Stimulated activated CD4-positive, alpha-beta T cell treated with anti-CD3 and anti-CD28 coated beads, Interleukin-2, amount 100 ng/mL, for 48 hours (primary cell): Measurements from ENCODE around the gene RYR3.

Source experiments
- DNase-seq, 2 donors: peaks; one replicate each; pipeline ENCODE4 v3.0.0-alpha.2; 2020

Gene RYR3

DNA sequence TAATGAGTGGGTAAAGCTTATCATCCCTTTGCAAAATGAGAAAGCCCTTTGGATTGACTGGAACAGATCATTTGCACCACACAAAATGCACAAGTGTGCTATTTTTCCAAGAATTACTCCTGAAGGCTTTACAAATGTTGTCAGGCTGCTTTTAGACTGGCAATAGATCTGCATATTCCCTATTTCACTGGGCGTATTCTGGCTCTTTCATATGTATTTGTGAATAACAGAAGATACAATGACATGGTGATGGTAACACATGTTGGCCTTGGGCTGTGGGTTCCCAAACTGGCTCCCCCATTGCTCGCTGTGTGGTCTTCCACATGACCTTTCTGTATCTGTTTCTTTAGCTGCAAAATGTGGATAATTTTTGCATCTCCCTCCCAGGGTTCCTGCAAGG is 354.2 kb downstream of the RYR3 start:
- no peak for DNase-seq

DNA sequence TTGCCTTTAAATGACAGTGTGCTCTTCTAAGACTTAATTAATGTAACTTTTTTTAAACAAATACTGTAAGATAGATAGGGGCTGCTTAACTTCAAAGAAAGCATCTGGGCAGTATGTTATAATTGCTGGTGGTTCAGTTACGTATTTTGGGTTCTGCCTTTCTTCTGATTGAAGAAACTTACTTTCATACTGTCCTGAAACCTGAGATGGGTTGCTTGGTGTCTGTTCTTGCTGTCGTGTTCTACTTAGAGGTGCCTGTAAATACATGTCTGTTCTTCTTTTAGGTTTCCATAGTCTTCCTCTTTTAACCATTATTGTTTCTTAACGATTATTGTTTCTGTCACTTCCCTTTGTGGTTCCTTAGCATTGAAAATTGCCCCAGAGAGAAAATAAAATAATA is 359.8 kb downstream of the RYR3 start:
- no peak for DNase-seq

DNA sequence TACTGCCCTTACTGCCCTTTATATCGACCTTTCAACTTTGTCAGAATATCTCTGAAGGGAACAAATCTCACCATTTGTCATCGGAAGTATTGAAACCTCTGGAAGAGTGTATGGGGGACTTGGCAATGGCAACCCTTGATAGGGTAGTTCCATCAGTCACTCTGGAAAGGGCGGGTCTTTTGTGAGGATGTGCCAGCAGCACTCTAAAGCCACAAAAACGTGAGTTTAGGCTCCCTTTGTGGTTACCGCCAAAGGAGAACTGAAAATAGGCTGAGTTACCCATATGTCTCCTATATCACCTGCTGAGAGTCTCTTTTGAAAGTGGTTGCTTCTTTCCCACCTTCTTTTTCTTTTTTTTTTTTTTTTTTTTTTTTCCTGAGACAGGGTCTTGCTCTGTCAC is 360.7 kb downstream of the RYR3 start:
- DNase-seq = no peak

DNA sequence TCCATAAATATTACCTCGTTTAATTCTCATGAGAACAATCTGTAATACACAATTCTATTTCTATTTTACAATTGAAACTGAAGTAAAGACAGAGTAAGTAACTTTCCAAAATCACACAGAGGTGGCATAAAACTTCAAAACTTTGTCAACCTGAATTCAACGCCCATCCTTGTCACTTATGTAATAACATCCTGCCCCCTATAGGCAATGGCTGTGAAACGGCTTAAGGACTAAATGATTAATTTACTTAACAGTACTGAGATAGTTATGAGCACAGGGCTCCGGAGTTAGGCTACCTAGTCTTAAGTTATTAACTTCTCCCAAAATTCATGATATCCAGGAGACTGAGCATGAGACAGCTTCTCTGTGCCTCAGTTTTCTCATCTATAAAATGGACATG is 364.5 kb downstream of the RYR3 start:
- DNase-seq = no peak

DNA sequence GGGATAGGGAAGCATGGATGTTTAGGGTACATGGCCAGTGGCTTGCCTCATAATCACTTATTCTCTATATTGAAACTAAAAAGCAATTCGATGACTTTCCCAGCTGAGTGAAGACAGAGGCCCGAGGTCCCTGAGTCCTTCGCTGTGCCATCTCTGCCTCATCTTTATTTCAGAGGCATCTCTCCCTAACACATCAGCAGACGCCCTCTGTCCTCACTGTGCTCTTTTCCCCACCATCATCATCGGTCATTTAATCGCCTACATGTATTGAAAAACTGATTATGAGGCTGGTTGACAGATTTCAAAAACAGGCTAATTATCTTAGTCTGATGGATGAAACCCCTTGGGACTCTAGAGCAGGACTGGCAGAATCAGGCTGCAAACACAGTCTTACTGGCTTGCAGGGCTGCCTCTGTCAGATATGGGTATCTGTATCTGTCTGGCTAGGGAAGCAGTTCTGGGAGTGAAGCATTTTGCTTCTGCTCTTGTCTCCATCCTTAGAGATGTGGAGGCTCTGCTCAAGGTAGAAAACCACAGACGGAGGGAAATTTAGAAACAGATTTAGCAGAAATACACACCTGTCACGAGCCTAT is 366.6 kb downstream of the RYR3 start:
- no peak for DNase-seq

DNA sequence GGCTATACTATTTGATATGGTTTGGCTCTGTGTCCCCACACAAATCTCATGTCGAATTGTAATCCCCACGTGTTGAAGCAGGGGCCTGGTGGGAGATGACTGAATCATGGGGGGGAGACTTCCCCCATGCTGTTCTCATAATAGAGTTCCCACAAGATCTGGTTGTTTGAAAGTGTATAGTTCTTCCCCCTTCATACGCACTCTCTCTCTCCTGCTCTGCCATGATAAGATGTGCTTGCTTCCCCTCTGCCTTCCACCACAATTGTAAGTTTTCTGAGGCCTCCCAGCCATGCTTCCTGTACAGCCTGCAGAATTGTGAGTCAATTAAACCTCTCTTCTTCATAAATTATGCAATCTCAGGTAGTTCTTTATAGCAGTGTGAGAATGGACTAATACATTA is 367.4 kb downstream of the RYR3 start:
- DNase-seq = no peak

DNA sequence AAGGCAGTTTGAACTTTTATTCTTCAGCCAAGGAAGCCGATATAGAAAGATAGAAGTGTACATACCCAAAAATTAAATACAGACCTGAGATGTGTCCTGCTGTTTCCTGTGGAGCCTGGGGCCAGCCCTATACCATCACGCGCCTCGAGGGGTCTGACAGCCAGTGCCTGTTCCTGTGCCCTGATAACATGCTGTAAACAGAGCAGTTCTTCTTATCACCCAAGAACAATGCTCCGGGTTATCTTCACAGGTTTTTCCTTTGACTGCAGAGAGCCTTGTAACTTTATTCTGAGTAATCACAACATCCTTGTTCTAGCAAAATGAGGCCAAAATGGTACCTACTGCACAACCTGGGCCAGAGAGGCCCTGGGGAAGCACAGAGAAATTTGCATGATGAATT is 367.8 kb downstream of the RYR3 start:
- no peak for DNase-seq

DNA sequence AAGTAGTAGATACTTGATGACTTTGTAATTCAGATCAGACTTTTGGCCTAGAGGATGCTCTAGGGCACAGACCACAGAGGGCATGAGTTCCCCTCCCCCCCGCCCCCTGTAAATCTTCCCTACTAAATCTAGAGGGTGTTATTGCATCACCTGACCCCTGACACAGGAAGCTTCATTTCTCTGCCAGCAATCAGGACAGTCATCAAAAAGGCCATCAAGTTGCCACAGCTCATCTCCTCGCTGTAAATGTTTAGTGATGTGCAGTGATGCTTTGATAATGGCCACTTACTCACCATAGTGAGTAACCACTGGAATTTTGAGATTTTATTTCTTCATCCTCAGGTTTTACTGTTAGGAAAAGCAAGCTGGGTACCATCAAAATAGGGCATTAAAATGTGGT is 368.3 kb downstream of the RYR3 start:
- DNase-seq = no peak

DNA sequence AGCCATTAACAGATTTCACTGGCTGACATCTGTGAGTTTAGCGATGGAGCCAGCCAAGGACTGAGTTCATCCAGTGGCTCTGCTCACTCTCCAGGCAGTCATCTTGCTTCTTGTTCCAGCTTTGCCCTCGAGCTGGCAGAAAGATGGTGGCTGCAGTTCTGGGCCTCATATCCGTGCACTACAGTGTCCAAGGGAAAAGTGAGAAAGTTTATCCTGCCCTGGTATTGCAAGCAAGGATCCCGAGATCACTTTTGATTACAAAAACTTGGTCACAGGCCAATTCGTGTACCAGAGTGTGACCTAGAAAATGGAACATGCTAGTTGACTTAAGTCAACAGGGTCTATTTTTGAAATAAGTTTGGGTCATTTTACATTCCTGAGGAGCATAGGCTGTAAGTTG is 369.6 kb downstream of the RYR3 start:
- no peak for DNase-seq

DNA sequence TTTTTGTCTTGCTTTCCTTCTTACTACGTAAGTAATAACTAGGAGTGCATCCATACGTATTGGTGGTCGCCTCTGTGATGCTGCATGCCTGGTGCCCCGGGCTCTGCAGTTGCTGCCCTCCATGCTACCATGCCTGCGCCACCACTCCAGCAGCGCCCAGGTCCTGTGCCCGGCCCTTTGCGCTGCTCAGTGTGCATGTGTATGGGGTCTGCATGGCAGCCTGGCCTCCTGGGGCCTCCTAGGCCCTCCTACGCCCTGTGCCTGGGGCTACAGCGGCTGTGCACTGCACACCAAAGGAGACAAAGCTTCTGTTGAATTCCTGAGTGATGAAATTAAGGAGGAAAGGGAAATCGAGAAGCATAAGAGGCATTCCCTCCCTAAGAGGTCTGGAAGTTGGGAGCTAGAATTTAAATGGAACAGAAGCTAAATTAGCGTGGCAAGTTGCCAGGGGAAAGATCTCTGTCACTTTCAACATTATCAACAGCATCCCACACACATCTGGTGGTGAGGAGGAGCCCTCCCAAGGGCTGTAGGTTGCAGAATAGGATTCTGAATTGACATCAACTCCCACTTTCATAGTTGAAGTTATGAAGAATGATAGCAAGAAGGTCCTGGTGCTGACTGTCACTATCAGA is 382.5 kb downstream of the RYR3 start:
- DNase-seq = no peak

DNA sequence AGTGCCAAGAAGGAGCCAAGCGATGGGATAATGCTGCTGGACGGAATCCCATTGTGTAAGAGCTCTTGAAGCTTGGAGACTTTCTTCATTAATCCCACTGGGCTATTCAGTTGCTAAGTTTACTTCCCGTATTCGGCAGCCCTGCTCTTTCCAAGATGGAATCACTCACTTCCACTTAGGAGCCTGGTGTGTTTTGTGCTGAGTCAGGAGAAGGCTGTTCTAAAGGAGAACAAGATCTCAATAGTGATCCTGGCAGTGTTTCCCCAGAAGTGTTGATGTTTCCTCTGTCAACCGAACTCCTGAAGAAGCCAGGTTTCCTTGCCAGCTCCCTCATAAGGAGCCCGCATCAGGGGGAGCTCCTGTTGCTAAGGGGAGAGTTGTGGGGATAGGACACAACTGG is 387.4 kb downstream of the RYR3 start:
- no peak for DNase-seq

DNA sequence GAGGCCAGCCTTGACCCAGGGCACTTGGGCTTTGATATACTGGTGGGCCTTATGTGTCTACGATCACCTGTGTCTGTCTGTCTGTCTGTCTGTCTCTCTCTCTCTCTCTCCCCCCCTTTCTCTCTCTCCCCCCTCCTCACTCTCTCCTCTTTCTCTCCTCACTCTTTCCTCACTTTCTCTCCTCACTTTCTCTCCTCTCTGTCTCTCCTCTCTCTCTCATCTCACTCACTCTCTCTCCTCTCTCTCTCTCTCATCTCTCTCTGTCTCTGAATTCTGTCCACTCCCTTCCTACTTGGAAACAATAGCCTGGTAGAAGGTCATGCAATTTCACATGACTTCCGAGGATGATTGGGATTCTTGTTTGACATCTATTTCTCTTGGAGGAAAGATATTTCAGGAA is 388.4 kb downstream of the RYR3 start:
- no peak for DNase-seq

DNA sequence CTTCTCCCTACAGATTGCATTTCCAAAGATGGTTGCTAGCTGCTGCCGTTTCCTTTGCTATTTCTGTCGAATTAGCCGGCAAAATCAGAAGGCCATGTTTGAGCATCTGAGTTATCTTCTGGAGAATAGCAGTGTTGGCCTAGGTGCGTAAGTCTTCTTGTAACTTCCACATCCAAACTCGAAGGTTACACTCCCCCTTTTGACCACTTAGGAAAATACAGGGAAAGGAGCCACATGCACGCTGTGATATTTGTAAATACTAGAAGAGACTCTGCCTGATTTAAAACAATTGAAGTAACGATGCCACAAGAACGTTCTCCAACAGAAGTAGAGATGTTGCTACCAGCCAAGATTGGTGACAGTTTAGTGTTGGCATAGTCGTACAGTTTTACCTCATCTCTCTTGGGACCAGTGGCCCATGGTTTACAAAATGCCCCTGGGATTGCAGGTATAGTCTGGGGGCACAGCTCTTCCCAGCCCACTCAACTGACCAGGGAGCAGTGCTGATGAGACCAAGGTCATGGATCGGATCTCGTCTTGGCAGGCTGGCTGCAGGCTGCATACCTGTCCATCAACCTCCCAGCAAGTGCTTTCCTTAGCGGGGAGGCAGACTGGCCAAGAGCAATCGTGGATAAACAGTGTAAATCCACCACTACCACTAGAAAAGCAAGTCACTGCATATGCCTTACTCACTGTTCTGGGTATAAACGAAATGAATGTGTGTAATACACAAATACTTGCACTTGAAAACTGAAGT is 389.1 kb downstream of the RYR3 start:
- DNase-seq = no peak

DNA sequence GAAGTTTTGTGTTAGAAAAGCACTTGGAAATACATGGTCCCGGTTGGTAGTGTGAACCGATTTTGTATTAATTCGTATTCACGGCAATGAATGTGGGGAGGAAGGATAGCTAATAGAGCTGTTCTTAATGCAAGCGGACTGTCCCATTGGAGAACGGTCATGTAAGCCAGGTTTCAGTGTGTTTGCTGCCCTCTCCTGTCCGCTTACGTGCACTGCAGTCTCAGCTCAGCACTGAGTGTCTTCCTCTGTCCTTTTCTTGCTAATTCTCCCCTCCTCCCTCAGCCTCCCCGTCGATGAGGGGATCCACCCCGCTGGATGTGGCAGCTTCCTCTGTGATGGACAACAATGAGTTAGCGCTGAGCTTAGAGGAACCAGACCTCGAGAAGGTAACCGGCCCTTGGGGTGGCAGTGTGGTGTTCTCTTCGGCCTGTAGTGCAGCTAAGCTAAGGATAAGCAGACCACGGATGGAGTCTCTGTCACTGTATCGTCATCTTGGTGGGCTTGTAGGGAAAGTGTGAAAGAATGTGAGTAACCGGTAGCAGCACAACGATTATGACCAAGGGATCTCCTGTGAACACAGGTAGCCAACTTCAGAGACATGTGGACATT is 390.0 kb downstream of the RYR3 start:
- peak; percentile 57 to 61 for DNase-seq

DNA sequence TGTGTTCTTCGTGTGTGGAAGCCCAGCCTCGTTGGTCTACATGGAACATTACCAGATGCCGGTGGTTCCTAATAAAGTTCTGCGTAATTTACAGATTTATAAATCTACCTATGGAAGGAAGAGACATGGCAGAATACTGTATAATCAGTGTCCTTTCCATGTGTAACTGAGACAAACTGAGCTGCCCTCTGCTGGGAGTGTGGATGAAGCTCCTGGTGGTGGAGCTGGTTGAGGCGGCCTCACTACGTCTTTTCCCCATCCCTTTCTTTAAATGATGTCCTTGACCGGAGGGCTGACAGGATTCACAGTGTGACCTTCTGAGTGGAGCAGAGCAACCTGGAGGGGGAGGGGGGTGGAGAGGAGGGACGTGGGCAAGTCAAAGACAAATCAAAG is 390.5 kb downstream of the RYR3 start:
- no peak for DNase-seq

DNA sequence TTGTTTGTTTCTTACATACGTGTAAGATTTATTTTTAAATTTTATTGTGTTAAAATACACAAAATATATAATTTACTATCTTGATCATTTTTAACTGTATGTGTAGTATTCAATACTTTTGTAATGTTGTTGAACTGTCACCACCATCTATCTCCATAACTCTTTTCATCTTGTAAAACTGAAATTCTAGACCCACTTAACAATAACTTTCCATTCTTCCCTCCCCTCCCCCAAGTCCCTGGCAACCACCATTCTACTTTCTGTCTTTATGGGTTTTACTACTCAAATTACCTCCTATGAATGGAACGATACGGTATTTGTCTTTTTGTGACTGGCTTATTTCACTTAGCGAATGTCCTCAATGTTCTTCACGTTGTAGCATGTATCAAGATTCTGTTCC is 395.4 kb downstream of the RYR3 start:
- no peak for DNase-seq

DNA sequence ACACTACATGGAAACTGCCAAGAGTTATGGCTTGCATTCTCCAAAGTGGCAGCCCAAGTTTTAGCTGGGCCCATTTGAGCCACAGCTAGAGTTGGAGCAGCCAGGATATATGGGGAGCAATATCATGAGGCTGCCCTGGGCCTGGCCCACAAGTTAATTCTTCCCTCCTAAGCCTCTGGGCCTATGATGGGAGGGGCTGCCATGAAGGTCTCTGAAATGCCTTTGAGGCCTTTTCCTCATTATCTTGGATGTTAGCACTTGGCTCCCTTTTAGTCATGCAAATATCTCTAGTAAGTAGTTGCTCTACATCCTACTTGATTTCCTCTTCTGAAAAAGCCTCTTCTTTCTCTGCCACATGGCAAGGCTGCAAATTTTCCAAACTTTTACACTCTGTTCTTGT is 400.0 kb downstream of the RYR3 start:
- DNase-seq = no peak

DNA sequence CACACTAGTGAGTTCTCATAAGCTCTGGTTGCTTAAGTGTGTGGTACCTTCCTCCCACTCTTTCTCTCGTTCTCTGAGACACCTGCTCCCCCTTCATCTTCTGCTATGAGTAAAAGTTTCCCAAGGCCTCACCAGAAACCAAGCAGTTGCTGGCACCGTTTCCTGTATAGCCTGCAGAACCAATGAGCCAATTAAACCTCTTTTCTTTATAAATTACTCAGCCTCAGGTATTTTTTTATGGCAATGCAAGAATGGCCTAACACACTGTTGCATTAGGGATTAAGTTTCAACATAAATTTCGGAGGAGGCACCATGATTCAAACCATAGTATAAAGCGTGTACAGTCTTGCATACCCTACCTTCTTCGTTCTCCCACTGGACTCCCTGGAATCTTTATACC is 405.3 kb downstream of the RYR3 start:
- peak; percentile 4 to 5 for DNase-seq

DNA sequence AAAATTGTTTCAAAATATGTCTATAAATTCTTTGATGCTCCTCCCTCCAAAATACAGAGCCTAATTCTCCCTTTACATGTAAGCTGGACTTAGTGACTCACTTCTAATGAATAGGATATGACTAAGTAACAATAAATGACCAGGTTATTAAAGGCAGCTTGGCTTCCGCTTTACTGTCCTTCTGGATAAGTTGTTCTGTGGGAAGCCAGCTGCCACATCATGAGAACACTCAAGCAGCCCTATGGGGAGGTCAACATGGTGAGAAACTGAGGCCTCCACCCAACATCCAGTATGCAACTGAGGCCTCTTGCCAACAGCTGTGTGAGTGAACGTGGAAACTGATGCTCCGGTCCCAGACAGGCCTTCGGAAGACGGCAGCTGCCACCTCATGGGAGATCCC is 410.2 kb downstream of the RYR3 start:
- no peak for DNase-seq

DNA sequence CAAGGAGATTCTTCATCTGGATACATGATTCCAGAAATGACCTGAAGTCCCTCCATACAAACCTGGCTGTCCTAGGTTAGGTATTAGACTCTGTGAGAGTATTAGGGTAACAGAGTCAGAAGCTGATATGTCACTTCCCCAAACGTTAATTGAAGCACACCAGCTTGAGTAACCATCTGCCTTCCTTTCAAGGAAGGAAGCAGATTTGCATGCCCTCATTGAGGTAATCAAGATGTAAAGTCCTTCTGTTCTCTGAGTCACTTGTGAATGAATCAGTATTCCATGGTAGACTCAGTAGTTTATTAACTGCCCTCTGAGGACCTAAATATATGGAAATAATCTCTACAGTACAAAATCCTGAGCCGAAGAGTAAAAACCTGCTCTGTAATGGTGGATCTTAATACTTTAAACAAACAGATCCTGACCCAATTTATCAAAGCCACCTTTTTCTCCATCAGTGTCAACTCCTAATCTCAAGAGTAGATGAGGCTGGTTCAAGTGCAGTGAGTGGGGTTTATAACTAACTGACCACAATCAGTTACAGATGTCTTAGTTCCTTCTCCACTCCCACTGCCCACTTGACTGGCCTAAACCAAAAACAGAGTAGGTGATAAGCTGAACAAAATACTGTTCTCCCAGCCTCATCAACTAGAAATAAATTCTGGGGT is 411.4 kb downstream of the RYR3 start:
- no peak for DNase-seq

DNA sequence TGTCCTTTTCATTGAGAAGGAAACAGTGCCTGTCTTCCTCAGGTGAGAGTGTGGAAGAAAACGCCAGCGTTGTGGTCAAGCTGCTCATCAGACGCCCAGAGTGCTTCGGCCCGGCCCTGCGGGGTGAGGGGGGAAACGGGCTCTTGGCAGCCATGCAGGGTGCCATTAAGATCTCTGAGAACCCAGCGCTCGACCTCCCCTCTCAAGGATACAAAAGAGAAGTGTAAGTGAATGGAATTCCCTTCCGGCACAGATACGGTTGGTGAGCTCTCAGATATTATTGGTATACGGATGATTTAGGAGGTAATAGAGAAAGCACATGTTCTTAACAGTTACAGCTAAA is 411.9 kb downstream of the RYR3 start:
- DNase-seq = no peak

DNA sequence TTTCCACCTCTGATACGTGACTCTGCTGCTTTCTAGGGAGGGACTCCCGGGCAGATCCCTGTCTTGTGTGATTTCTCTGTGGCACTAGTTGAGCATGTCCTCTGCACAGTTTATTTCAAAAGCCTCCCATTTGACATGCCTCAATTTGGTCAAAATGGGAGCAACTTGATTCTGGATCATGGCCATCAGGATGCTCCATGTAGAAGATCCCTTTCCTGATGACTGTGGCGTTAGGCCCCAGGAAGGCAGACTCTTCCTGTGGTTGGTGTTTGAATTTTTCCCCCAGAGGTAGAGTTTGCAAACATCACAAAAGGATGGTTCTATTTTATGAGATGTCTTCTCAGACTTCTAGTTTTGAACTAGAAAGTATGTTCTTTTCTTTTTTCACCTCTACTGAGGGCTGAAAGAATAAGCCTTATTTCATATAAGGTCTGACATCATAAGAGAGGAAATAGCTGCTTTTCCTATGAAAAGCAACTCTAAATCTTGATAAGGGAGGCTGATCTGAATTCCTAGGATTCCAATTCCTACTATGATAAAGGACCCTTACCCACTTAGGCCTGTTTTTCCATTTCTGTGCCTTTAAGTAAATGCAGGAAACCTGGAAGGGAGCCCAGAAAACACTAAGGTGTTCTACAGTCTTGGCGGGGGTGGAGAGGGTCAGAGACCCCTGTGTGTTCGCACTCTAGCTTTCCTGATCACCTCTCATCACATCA is 413.7 kb downstream of the RYR3 start:
- DNase-seq = no peak

DNA sequence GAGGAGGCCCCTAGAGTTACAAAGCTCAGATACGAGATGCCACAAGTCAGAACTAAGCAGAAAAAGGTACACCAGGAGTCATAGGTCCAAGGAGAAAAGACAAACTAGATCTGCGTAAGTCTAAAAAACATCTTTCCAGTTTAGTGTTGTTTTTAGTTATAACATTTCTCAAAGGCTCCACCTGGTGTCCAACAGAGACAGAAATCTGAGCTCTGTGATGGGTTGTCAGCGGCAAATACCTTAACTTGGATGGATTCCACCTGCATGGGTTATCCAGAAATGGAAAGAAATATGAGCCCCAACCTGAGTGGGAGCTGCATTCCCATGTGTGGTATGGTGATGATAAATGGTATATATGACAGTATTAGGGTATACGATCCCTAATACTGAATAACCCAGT is 418.9 kb downstream of the RYR3 start:
- DNase-seq = no peak
